K562 (cell line): ENCODE measurements around the gene DCAF7. TPM values are rescaled to one million over a fixed set of nuclear protein-coding genes. Genes with fewer than 3 reads are reported as not detected.

Experiments
- NR2F6 ChIP-seq: fragments of 450-650 bp; formaldehyde crosslinking; IDR thresholded peaks from 2 replicates; pipeline ENCODE4 v1.4.0; 2020; ENCODE audit warnings: mild to moderate bottlenecking
- POLR2G ChIP-seq: fragments of 200-400 bp; formaldehyde crosslinking; IDR thresholded peaks from 2 replicates; pipeline ENCODE4 v1.6.1; 2017; ENCODE audit warnings: low read depth, mild to moderate bottlenecking, antibody characterized with exemption, low read length, moderate library complexity
- RUNX1 ChIP-seq: sonication (generic); IDR thresholded peaks from 2 replicates; pipeline ENCODE4 v1.6.1; 2016; ENCODE audit warnings: antibody characterized with exemption, low read depth
- ZKSCAN8 ChIP-seq: fragments of 200-800 bp; sonication (Bioruptor generic); IDR thresholded peaks from 2 replicates; pipeline ENCODE4 v1.6.1; 2016; ENCODE audit warnings: missing genetic modification characterization, missing compliant biosample characterization
- ZNF584 ChIP-seq: fragments of 200-800 bp; sonication (Bioruptor generic); IDR thresholded peaks from 2 replicates; pipeline ENCODE4 v1.6.1; 2016; ENCODE audit warnings: low read depth, mild to moderate bottlenecking, missing genetic modification characterization, missing compliant biosample characterization
- polyA plus RNA-seq, 8 experiments: library from polyadenylated mRNA; depleted of rRNA in 4 of 8; stranded (reverse) in 5 of 8; unstranded in 3 of 8; fragments of >200 nt; fragmentation: Nextera tagmentation in 2 of 8; fragmentation: Illumina TruSeq in 1 of 8; extraction: Ambion mirVana in 2 of 8; extraction: Trizol in 1 of 8; gene quantifications; 2 replicates each; pipeline versions ENCODE4 v1.2.1 to v1.2.3, GENCODE V29; 2011 to 2014; ENCODE audit warnings: inconsistent platforms in 1 of 8, missing spikeins in 1 of 8
- total RNA-seq, 7 experiments: library from RNA; depleted of rRNA in 6 of 7; stranded (reverse); fragments of >200 nt in 6 of 7; fragmentation: Illumina TruSeq in 2 of 7; extraction: Trizol in 2 of 7; gene quantifications; 2 replicates each; pipeline versions ENCODE4 v1.2.1 to v1.2.3, GENCODE V29; 2011 to 2021; ENCODE audit warnings: low replicate concordance in 1 of 7
- TF ChIP-seq, protein P1 (sequence below): fragments of 450-650 bp; IDR thresholded peaks from 2 replicates; pipeline ENCODE4 v1.6.1; 2016; ENCODE audit warnings: low read depth
- TF ChIP-seq, protein P2 (sequence below), 2 experiments: fragments of 450-650 bp; IDR thresholded peaks; 2 replicates each; pipeline ENCODE4 v1.6.1; 2018; ENCODE audit warnings: mild to moderate bottlenecking in 2 of 2, low read depth in 1 of 2; ENCODE audit not compliant: partially characterized antibody in 2 of 2
- TF ChIP-seq, protein P3 (sequence below): sonication (generic); formaldehyde crosslinking; IDR thresholded peaks from 2 replicates; pipeline ENCODE4 v1.8.0; 2023; ENCODE audit warnings: mild to moderate bottlenecking, missing genetic modification reagents

The DCAF7 gene
- total and polyA plus RNA-seq, 9 of the 15 experiments (the other 6 are each of a cell fraction or from before 2014, with no cell fraction given): 30.8 to 123 (median 40.2) TPM

DNA sequence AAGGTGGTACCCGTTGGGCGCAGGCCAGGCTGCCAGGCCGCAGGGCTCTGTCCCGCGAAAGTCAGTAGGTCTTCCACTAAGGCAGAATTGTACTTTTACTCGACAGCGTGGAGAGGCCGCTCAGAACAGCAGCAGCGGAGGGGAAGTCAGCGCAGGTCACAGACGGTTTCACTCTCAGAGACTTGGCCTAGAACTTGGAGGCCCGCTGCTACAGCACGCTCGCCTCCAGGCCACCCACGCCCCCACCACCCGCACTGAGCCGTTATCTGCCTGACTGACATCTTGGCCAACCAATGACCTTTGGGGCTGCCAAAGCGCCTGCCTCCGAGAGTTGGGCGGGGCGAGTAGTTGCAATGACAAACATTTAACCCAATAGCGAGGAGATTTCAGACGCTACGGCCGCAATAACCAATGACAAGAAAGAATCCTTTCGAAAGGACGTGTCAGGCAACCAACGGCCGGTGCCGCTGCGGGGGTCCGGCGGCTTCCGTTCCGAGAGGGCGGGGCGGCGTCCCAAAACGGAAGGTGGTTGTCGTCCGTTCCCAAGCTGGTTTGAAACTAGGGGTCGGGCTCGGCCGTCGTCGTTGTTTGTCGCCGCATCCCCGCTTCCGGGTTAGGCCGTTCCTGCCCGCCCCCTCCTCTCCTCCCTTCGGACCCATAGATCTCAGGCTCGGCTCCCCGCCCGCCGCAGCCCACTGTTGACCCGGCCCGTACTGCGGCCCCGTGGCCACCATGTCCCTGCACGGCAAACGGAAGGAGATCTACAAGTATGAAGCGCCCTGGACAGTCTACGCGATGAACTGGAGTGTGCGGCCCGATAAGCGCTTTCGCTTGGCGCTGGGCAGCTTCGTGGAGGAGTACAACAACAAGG, at the start of gene DCAF7 (continued):
- TF ChIP-seq, protein P1, sequence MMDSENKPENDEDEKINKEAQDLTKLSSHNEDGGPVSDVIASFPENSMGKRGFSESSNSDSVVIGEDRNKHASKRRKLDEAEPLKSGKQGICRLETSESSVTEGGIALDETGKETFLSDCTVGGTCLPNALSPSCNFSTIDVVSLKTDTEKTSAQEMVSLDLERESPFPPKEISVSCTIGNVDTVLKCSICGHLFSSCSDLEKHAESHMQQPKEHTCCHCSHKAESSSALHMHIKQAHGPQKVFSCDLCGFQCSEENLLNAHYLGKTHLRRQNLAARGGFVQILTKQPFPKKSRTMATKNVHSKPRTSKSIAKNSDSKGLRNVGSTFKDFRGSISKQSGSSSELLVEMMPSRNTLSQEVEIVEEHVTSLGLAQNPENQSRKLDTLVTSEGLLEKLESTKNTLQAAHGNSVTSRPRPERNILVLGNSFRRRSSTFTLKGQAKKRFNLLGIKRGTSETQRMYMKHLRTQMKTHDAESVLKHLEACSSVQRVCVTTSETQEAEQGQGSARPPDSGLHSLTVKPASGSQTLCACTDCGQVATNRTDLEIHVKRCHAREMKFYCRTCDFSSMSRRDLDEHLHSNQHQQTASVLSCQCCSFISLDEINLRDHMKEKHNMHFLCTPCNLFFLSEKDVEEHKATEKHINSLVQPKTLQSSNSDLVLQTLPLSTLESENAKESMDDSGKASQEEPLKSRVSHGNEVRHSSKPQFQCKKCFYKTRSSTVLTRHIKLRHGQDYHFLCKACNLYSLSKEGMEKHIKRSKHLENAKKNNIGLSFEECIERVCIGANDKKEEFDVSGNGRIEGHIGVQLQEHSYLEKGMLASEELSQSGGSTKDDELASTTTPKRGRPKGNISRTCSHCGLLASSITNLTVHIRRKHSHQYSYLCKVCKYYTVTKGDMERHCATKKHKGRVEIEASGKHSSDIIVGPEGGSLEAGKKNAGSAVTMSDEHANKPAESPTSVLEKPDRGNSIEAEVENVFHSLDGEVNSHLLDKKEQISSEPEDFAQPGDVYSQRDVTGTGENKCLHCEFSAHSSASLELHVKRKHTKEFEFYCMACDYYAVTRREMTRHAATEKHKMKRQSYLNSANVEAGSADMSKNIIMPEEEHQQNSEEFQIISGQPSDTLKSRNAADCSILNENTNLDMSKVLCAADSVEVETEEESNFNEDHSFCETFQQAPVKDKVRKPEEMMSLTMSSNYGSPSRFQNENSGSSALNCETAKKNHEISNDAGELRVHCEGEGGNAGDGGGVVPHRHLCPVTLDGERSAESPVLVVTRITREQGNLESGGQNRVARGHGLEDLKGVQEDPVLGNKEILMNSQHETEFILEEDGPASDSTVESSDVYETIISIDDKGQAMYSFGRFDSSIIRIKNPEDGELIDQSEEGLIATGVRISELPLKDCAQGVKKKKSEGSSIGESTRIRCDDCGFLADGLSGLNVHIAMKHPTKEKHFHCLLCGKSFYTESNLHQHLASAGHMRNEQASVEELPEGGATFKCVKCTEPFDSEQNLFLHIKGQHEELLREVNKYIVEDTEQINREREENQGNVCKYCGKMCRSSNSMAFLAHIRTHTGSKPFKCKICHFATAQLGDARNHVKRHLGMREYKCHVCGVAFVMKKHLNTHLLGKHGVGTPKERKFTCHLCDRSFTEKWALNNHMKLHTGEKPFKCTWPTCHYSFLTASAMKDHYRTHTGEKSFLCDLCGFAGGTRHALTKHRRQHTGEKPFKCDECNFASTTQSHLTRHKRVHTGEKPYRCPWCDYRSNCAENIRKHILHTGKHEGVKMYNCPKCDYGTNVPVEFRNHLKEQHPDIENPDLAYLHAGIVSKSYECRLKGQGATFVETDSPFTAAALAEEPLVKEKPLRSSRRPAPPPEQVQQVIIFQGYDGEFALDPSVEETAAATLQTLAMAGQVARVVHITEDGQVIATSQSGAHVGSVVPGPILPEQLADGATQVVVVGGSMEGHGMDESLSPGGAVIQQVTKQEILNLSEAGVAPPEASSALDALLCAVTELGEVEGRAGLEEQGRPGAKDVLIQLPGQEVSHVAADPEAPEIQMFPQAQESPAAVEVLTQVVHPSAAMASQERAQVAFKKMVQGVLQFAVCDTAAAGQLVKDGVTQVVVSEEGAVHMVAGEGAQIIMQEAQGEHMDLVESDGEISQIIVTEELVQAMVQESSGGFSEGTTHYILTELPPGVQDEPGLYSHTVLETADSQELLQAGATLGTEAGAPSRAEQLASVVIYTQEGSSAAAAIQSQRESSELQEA: no peak
- TF ChIP-seq RUNX1 (0 out of 2 replicates have a peak, but pooled peaks have one; percentile 44), NR2F6 (CRISPR knock-in tag) (0 out of 2 replicates have a peak, but pooled peaks have one; percentile 8), POLR2G (peak; percentile 89), ZKSCAN8 (CRISPR knock-in tag) (no peak), ZNF584 (CRISPR knock-in tag) (0 out of 2 replicates have a peak, but pooled peaks have one; percentile 40)
- TF ChIP-seq, protein P2, sequence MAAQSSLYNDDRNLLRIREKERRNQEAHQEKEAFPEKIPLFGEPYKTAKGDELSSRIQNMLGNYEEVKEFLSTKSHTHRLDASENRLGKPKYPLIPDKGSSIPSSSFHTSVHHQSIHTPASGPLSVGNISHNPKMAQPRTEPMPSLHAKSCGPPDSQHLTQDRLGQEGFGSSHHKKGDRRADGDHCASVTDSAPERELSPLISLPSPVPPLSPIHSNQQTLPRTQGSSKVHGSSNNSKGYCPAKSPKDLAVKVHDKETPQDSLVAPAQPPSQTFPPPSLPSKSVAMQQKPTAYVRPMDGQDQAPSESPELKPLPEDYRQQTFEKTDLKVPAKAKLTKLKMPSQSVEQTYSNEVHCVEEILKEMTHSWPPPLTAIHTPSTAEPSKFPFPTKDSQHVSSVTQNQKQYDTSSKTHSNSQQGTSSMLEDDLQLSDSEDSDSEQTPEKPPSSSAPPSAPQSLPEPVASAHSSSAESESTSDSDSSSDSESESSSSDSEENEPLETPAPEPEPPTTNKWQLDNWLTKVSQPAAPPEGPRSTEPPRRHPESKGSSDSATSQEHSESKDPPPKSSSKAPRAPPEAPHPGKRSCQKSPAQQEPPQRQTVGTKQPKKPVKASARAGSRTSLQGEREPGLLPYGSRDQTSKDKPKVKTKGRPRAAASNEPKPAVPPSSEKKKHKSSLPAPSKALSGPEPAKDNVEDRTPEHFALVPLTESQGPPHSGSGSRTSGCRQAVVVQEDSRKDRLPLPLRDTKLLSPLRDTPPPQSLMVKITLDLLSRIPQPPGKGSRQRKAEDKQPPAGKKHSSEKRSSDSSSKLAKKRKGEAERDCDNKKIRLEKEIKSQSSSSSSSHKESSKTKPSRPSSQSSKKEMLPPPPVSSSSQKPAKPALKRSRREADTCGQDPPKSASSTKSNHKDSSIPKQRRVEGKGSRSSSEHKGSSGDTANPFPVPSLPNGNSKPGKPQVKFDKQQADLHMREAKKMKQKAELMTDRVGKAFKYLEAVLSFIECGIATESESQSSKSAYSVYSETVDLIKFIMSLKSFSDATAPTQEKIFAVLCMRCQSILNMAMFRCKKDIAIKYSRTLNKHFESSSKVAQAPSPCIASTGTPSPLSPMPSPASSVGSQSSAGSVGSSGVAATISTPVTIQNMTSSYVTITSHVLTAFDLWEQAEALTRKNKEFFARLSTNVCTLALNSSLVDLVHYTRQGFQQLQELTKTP (IDR thresholded peaks at IDR 0.05; ENCODE audit: low read depth in 1 of 2, partially characterized antibody in 2 of 2): peak; percentile 6 to 38
- TF ChIP-seq, protein P3, sequence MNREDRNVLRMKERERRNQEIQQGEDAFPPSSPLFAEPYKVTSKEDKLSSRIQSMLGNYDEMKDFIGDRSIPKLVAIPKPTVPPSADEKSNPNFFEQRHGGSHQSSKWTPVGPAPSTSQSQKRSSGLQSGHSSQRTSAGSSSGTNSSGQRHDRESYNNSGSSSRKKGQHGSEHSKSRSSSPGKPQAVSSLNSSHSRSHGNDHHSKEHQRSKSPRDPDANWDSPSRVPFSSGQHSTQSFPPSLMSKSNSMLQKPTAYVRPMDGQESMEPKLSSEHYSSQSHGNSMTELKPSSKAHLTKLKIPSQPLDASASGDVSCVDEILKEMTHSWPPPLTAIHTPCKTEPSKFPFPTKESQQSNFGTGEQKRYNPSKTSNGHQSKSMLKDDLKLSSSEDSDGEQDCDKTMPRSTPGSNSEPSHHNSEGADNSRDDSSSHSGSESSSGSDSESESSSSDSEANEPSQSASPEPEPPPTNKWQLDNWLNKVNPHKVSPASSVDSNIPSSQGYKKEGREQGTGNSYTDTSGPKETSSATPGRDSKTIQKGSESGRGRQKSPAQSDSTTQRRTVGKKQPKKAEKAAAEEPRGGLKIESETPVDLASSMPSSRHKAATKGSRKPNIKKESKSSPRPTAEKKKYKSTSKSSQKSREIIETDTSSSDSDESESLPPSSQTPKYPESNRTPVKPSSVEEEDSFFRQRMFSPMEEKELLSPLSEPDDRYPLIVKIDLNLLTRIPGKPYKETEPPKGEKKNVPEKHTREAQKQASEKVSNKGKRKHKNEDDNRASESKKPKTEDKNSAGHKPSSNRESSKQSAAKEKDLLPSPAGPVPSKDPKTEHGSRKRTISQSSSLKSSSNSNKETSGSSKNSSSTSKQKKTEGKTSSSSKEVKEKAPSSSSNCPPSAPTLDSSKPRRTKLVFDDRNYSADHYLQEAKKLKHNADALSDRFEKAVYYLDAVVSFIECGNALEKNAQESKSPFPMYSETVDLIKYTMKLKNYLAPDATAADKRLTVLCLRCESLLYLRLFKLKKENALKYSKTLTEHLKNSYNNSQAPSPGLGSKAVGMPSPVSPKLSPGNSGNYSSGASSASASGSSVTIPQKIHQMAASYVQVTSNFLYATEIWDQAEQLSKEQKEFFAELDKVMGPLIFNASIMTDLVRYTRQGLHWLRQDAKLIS (CRISPR knock-in tag): peak; percentile 78; the same call in 1 of the 2 replicates
